Measurements from ENCODE around the gene HRC. TPM values are rescaled to one million over a fixed set of nuclear protein-coding genes. Genes with fewer than 3 reads are reported as not detected.

Gene HRC
- total and polyA plus RNA-seq, 2 of the 8 experiments (the other 6 are each of a cell fraction or from before 2014, with no cell fraction given), result 2.3 to 2.6 TPM

- Histone ChIP-seq H2BK120ac (replicated peaks; ENCODE audit: low read depth, low read length) (no peak overlapping the region), H3K9me3 (ENCODE audit: insufficient read depth in 2 of 2, low read depth in 1 of 2, low read length in 1 of 2) (no peaks in the 10 kb centered on the region), H3K4me2 (ENCODE audit: insufficient read depth in 1 of 2, low read depth in 2 of 2, low read length in 2 of 2) (peak overlapping the region; percentile 61 to 62), H3K4ac (replicated peaks; ENCODE audit: insufficient read length, low read depth, low read length) (peak overlapping the region; percentile 69), H4K20me1 (replicated peaks in 1 of 2; ENCODE audit: control insufficient read depth in 1 of 2, insufficient read depth in 2 of 2, low read length in 2 of 2) (peaks cover 0 to 3% of the 10 kb centered on the region in 2 experiments), H3K79me2 (ENCODE audit: control insufficient read depth in 1 of 2, insufficient read depth in 2 of 2, low read length in 2 of 2) (no peaks in the 10 kb centered on the region), H4K91ac (replicated peaks; ENCODE audit: insufficient read length, low read length) (no peak overlapping the region), H4K5ac (ENCODE audit: insufficient read length, low read depth, low read length) (peak overlapping the region; percentile 86), H4K8ac (ENCODE audit: extremely low read depth, insufficient read depth, low read length) (peak overlapping the region; percentile 43; the same call in 1 of the 2 replicates), H2BK20ac (ENCODE audit: low read length) (no peak overlapping the region), H3K18ac (ENCODE audit: extremely low read depth, low read length) (no peak overlapping the region; the same call in 1 of the 2 replicates), H2AFZ (ENCODE audit: low read length) (no peak overlapping the region), H2BK5ac (ENCODE audit: low read depth, low read length) (peak overlapping the region; percentile 49; the same call in 1 of the 2 replicates), H3K56ac (replicated peaks; ENCODE audit: insufficient read length, low read depth, low read length) (no peak overlapping the region), H2AK5ac (ENCODE audit: low read depth, low read length) (no peak overlapping the region), H2BK12ac (ENCODE audit: low read depth, low read length) (no peak overlapping the region), H3K14ac (ENCODE audit: insufficient read length) (no peak overlapping the region), H3K9ac (replicated peaks in 1 of 4; ENCODE audit: extremely low read depth in 1 of 4, low read depth in 3 of 4, low read length in 3 of 4) (no peak overlapping the region), H2BK15ac (ENCODE audit: low read length) (no peak overlapping the region), H3K79me1 (ENCODE audit: low read depth, low read length) (no peaks in the 10 kb centered on the region), H3K36me3 (ENCODE audit: control insufficient read depth in 2 of 4, insufficient read depth in 4 of 4, low read length in 3 of 4) (peaks cover 0 to 8% (median 2%) of the 10 kb centered on the region in 4 experiments; a peak in 2 of 8 replicates), H3K23me2 (ENCODE audit: low read depth, low read length) (peaks cover 6% of the 10 kb centered on the region), H3K27me3 (replicated peaks in 1 of 4; ENCODE audit: control insufficient read depth in 3 of 4, extremely low read depth in 1 of 4, insufficient read depth in 3 of 4, low read length in 3 of 4) (no peaks in the 10 kb centered on the region), H3K4me1 (replicated peaks in 1 of 4; ENCODE audit: control insufficient read depth in 3 of 4, insufficient read depth in 4 of 4, low read length in 3 of 4) (peaks cover 4 to 14% (median 6%) of the 10 kb centered on the region in 4 experiments; a peak in 6 of 7 replicates), H3K27ac (ENCODE audit: low read depth, low read length) (no peak overlapping the region), H3K4me3 (ENCODE audit: extremely low read depth in 1 of 4, insufficient read depth in 2 of 4, low read depth in 3 of 4, low read length in 4 of 4) (peak overlapping the region in 3 of 4 experiments; percentile 21 to 55 (median 27); a peak in 4 of 8 replicates), H3K23ac (ENCODE audit: insufficient read length) (no peak overlapping the region)
- ChIA-PET CTCF (ENCODE audit: partially characterized antibody) (interaction anchor here (0.7 to 9.7 kb wide), 10 partner anchors 10 to 92 kb away, joined by 3 to 99 read pairs (median 3); no protein-coding TSS in a partner anchor), POLR2A (ENCODE audit: partially characterized antibody) (interaction anchor here (1.2 to 5.8 kb wide), 6 partner anchors 12 to 29 kb away, joined by 3 to 47 read pairs (median 6); partner anchors contain the start of gene PPFIA3)
- peak in 1 of 2 experiments; percentile 90 for DNase-seq (ENCODE audit: low read depth in 1 of 2, low spot score in 2 of 2)
- TF ChIP-seq KDM4A (IDR thresholded peaks at IDR 0.05; ENCODE audit: low read depth, low read length, severe bottlenecking) (no peak), EGR1 (IDR thresholded peaks at IDR 0.05; ENCODE audit: borderline replicate concordance, low read depth, low read length) (peak; percentile 83; the same call in 1 of the 2 replicates), HDAC6 (IDR thresholded peaks at IDR 0.05; ENCODE audit: low read depth, low read length) (no peak), SP4 (IDR thresholded peaks at IDR 0.05; ENCODE audit: low read length) (0 out of 2 replicates have a peak, but pooled peaks have one; percentile 60)
- FAIRE-seq, result no peak
- 74% methylated on average over 23 of the region's 42 CpGs; no CpG with 5 or more reads in 1 of the 2 experiments for WGBS, 2 experiments (ENCODE audit: extremely low coverage in 1 of 2, insufficient coverage in 1 of 2, insufficient read length in 1 of 2, insufficient replicate concordance in 2 of 2, low coverage in 1 of 2, low lambda C conversion rate in 2 of 2, missing lambda C conversion rate in 1 of 2)
These were observed 21.4 kb downstream of the HRC start for GRCh38 chr19:49133621-49134454.

All from H1 (cell line).